Medulla oblongata (tissue), 1 donor: ENCODE data around the gene SPATA31D4.

Experiments used
- DNase-seq: peaks from one replicate; pipeline ENCODE4 v3.0.0-alpha.2; 2015; ENCODE audit errors: extremely low spot score

SPATA31D4 gene

DNA sequence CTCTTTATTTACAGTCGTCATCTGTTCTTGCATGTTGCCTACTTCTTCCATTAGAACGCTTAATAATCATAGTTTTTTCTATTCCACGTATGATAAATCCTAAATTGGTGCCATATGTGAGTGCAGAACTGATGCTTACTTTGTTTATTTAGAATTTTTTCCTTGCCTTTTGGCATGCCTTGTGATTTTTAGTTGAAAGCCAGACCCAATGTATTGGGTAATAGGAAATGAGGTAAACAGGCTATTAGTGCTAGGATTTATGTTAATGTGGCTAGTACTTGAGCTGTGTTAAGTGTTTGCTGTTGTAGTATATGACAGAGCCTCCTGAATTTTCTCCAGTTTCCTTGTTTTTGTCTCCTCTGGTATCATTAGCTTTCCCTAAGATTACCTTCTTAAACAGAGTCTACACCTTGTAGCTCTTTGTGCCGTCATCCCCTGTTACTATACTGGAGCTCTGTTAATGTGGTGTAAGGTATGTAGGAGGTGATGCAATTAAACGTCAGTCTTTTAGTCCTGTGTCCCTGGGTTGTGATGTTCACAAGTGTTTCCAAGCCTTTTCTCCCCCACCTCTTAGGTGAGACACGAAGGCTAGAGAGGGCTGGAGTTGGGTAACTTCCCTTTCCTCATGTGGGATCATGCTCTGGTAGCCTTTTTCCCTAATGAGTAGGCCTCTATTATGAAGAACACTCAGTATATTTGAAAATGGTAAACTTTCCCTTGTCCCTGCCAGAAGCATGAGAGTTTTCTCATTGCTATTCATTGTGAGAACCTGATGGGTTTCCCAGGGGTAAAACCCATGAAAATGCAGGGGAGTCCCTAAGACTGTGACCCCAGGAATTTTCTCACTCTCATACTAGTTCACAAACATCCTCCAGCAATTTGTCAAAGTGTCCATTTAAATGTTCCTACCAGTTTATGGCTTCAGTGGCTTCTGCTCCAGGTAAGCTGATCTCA lies 36.3 kb downstream of the SPATA31D4 start:
- no peak for DNase-seq

DNA sequence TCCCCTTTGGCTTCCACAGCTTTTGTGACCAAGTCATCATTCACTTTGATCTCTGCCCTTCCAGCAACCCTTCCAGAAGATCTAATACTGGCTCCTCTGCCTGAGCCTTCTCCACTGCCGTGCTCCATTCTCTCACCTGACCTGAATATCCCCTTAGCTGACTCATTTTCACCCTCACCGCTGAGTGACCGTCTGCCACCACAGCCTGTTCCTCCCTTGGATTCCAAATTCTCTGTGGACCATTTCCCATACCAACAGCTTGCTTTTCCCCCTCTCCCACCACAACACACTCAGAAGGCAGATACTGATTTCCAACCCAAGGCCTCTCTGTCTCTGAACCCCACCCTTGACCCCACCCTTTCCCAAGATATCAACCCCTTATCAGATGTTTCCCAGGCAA lies 39.8 kb downstream of the SPATA31D4 start:
- no peak for DNase-seq

DNA sequence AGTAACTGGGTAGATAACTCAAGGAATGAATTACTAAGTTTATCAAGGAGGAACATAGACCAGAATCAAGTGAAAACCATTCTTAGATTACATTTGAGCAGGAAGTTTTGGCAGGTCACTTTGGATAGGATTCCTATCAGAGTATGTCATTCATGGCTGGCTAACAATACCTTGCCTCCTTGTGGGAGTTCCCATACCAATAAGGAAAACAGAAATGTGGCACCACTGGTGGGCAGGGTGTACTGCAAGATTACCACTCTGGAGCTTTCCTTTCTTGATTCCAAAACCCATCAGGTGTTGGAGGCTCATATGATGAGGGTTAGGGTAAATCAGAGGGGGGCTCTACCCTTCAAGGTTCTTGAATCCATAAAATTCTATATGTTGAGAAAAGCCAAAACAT lies 41.7 kb downstream of the SPATA31D4 start:
- no peak for DNase-seq

DNA sequence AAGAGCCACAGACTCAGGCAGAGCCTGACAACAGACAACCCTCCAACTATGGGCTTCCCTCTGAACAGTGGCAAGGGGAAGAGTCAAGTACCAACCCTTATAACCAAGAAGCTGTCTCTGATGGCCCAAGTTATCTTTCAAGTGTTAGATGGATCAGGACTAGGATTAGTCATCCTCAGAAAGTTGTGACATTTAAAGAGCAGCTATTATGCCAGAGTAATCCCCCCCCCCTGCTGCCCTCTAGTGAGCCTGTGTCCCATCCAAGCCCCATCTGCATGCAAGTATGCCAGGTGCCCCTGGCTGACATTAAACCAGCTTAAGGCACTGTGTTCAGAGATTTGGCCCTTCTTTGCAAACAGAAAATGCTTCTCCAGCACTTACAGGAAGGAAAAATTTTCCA lies 43.5 kb downstream of the SPATA31D4 start:
- DNase-seq, result no peak

DNA sequence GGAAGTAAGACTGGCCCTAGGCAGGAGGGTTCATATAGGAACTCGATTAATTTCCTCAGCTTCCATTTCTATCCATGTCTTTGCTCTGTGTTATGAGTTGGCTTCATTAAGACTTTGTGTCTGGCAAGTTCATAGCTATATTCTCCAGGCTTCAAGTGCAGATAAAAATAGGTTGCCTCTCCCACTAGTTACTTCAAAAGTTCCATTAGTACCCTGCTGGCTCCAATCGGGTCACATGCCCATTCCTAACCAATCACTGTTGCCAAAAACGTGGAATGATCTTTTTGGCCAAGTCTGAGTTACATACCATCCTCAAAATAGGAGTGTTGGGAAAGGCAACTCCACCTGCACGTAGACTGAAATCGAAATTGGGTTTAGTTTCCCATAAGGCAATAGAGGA lies 46.5 kb downstream of the SPATA31D4 start:
- no peak for DNase-seq

DNA sequence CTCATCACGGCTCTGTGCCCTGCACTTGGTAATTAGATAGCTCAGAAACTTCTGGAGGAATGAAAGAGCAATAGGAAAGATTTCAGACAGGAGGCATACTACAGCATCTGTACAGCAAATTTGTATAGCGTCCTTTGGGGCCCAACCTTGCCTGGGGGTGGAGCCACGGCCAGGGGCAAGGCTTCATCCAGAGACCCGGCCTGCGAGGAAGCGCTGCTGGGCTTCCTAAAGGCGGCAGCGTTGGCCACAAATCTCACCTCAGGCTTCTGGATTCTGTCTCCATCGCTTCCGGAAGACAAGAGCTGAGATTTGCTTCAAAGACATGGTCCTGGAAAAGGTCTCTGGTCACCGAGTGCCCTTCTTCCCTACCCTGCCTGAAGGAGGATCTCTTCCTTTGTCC lies 48.1 kb downstream of the SPATA31D4 start:
- no peak for DNase-seq

DNA sequence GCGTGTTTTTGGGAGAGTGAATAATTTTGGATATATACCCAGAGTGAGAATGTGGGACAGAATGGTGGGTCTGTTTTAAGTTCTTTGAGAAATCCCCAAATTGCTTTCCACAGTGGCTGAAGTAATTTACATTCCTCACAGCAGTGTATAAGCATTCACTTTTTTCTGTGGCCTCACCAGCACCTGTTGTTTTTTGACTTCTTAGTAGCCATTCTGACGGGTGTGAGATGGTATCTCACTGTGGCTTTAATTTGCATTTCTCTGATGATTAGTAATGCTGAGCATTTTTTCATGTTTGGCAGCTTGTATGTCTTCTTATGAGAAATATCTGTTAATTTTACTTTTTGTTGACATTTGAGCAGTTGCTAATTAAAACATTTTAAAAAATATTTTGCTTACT lies 51.0 kb downstream of the SPATA31D4 start:
- DNase-seq, result no peak

DNA sequence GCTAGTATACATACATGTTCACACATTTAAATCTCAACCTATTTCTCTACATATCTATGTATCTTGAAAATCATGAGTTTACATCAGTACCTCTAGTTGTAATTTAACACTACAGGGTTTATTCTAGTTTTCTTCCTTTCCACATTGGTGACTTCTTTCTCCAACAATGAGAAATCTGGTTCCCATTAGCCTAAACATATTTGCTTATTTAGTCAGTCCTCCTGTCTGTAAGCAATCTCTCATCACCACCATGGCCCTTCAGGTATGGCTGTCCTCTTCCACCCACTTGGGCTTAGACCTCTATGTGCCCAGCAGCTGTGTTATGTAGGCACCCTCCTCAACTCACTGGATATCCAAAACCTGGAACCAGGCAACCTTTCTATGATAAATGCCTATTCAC lies 52.3 kb downstream of the SPATA31D4 start:
- no peak for DNase-seq

DNA sequence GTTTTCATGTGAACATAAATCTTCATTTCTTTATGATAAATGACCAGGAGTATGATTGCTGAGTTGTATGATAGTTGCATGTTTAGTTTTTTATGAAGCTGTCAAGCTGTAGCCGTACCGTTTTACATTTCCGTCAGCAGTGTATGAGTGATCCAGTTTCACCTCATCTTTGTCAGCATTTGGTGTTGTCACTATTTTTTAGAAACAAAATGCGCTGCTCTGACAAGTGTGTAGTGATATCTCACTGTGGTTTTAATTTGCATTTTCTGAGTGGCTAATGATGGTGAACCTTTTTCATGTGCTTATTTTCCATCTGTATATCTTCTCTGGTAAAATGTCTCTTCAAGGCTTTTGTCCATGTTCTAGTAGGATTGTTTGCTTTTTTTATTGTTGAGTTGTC lies 53.7 kb downstream of the SPATA31D4 start:
- DNase-seq, result no peak
